HG02840 (cell line): ENCODE results near the gene MXRA7.
"Not testable (repeated sequence)": the region's sequence is repeated elsewhere in the genome, so short reads cannot be mapped to it uniquely, and the experiment has no call there.

Experiments used
- ATAC-seq: cut with Tn5 transposase; IDR thresholded peaks from one replicate; pipeline ENCODE4 v1.9.1; 2021; ENCODE audit warnings: mild to moderate bottlenecking, moderate library complexity, moderate number of reproducible peaks; ENCODE audit not compliant: unreplicated experiment, low FRiP score

MXRA7 gene

DNA sequence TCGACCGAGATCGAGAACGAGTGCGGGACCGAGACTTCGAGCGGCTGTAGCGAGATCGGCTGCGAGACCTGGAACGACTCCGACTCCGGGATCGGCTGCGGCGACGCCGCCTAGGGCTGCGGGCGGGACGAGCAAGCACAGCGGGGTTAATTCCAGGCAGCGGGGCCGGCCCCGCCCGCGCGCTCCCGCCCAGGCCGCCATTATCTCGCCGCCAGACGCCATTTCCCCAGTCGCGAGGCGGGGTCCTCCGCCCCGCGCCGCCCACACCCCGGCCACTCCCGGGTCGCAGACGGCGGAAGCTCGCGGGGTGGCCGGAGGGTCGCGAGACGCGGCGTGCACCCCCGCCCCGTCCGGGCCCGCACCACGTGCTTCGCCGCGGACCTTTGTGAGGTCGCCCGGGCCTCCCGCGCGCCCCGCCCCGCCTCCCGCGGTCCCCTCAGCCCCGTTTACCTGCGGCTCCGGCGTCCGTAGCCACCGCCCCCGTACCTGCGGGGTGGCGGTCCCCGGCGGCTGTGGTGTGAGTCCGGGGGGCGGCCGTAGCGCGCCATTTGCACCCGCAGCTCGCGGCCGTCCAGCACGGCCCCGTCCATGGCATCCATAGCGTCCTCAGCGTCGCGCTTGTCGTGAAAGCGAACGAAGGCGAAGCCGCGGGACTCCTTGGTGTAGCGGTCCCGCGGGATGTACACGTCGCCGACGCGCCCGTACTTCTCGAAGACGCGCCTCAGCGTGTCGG lies 25.8 kb upstream of the MXRA7 start:
- peak; percentile 11 for ATAC-seq

DNA sequence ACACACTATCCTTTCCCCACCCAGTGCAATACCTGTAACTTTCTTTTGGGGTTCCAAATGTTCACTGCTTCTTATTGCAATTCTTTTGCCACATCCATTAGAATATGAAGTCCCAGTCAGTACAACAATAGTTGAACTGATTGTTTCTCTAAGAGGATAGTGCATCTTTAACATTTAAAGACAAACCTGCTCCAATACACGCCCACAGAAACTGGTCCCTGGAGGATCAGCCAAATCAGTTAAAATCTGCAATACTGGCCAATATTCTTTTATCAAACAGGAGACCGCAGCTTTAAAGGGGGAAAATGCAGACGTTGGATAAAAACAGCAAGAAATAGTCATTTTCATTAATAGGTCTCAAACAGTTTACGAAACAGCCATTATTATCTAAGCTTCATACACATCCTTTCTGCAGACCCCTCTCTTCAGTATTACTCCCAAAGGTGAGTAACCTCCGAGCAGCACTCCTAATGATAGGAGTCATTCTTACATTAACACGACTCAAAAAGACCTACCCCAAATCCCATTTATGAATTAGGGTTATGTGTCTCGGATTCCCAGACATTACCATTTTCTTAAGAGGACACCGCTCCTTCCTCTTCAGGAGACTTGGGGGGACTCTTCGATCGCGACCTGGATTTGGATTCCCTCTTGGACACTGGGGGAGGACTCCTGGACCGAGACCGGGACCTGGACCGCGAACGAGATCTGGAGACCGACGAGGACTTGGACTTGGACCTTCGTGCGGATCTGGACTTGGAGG lies 25.0 kb upstream of the MXRA7 start:
- no peak for ATAC-seq

DNA sequence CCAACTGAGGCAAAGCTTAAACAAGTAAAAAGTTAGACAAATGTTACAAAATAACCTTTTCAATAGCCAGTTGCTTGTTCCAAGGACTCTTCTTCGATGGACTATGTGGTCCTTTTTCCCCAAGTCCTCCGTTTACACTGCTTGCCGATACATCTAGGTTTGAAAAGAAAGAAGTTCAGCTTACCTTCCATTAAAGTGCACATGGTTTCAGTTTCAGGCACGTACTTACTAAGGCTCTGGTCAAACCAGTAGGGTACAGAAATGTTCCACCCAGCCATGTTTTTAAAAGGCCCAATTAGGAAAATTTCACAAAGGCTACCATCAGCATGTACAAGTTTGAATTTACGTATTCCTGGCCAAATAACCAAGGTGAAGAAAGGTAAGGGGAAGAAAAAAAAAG lies 24.2 kb upstream of the MXRA7 start:
- no peak for ATAC-seq

DNA sequence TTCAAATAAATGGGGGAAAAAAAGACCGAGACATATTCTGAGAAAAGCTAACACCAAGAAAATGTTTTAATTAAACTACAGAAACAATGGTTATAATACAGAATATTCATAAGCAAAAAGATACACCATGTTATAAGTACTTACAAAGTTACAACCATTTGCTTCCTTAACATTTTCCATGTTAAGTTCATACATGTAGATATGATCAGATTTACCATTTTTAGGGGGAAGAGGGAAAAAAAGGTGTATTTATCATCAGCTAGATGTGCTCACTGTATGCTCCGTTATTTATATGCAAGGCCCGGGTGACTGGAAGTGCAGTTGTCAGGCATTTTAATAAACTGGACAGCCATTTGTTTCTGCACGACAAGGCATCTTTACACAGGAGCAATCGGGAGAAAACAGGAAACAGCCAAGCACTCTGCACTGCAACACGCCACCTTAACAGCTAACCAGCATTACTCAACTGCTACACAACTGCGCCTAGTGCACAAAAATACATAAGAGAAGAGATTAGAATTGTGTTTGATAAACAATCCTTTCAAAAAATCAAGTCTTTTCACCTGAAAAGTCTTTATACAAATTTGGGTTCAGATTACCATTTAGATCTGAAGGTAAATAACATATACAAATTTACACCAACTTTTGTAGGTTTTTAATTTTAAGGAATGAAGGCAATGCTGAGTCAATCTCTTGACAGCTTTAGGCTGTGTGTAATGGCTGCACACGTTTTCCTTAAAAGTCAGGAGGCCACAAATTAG lies 23.5 kb upstream of the MXRA7 start:
- ATAC-seq, result no peak

DNA sequence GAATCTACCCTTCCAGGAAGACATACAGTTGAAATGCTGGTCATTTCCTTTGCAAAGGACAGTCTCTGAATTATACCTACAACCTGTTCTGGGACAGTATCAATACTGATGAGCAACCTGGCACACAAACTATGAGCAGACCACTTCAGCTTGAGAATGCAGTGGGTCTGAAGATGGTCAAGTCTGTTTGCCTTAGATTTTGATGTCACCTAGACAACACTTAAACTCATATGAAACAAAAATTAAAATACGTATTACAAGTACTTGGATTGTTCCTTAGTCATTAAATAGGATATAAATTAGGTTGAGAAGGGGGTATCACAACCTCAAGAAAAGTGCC lies 22.8 kb upstream of the MXRA7 start:
- ATAC-seq, result no peak

DNA sequence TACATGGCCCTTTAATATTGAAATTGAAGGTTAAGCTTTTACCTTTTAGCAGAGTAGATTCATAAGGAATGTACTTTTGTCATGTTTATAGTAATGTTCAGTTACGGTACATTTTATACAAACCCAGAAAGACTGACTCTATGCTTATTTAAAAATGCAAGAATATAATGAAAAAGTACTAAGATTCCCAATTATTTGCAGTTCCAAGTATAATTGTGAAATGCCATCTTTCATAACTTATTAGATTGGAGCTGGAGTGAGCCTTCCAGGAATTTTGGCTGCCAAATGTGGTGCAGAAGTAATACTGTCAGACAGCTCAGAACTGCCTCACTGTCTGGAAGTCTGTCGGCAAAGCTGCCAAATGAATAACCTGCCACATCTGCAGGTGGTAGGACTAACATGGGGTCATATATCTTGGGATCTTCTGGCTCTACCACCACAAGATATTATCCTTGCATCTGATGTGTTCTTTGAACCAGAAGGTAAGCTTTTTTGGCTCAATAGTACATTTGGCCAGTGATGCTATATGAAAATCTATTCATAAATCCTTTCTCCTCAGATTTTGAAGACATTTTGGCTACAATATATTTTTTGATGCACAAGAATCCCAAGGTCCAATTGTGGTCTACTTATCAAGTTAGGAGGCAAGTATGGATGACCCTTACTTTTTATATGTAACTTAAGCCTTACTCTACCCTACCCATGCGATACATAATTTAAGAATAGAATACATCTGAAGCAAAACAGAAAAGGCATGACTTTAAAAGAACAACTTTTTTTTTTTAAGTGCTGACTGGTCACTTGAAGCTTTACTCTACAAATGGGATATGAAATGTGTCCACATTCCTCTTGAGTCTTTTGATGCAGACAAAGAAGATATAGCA lies 22.2 kb upstream of the MXRA7 start:
- ATAC-seq, result no peak

DNA sequence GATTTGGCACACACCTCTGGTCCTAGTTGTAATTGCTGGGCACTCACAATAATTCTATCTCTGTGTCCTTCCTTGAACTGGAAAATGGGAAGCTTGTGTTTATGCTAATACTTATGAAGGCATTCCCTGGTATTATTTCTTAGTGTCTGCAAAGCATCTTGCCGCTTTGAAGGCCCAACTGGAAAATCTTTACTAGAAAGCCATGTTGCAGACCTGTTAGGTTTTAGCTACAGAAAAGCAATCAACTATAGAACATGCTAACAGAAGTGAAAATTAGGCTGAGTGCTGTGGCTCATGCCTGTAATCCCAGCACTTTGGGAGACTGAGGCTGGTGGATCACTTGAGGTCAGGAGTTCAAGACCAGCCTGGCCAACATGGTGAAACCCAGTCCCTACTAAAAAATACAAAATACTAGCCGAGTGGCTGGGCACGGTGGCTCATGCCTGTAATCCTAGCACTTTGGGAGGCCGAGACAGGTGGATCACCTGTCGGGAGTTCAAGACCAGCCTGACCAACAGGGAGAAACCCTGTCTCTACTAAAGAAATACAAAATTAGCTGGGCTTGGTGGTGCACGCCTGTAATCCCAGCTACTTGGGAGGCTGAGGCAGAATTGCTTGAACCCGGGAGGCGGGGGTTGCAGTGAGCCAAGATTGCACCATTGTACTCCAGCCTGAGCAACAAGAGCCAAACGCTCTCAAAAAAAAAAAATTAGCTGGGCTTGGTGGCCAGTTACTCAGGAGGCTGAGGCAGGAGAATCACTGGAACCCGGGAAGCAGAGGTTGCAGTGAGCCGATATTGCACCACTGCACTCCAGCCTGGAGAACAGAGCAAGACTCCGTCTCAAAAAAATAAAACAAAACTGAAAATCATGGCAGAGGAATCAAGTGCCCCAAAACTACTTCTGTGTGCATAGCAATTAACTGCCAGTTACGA lies 21.3 kb upstream of the MXRA7 start:
- ATAC-seq, result not testable (repeated sequence)

DNA sequence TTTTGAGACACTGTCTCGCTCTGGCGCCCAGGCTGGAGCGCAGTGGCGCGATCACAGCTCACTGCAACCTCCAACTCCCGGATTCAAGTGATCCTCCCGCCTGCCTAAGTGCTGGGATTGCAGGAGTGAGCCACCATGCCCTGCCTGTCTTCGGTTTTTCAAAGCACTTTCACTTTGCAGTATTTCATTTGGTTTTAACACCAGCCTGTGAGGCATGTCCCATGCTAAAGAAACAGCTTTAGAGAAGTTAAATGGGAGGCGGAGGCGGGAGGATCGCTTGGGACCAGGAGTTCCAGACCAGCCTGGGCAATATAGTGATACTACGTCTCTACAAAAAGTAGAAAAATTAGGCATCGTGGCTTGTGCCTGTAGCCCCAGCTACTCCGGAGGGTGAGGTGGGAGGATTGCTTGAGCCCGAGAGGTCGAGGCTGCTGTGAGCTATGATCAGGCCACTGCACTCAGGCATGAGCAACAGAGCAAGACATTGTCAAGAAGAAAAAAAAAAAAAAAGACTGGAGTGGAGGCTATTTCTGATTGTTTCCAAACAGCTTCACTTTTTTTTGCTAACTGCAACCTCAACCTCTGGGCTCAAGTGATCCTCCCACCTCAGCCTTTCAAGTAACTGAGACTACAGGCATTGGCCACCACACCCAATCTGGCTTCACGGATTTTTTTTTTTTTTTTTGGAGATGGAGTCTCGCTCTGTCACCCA lies 17.1 kb upstream of the MXRA7 start:
- ATAC-seq, result no peak

DNA sequence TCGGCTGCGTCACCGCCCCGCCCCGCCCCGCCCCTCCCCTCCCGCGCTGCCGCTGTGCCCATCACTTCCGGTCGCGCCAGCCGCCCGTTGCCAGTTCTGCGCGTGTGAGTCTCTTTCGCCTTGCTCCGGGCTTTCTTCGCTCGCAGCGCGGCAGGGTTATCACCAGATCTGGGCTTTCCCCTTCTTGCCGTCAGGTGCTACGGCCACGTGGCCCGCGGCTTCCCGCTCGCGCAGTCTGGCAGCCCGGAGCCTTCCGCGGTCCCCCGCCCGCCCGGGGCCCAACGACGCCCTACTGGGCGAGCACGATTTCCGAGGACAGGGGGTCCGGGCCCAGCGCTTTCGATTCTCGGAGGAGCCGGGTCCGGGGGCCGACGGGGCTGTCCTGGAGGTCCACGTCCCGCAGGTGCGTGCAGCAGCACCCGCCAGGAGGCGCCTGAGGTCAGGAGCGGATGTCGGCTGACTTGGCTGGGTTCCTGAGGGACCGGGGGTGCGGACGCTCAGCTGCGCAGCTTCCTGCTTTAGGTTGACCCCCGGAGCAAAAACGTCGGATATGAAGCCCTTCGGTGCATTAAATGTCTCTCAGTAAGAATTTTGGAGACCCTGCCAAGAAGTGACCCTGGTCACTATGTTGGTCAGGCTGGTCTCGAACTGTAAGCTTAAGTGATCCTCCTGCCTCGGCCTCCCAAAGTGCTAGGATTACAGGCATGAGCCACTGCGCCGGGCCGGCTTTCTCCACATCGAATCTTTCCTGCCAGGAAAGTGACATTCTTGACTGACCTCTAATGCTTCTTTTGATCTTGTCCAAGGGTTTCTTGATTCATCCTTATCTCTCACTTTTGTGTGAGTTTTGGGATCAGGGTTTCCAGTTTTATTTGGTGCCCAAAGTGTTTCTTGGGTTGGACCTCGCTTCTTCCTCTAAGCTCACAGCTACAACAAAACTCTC lies 16.3 kb upstream of the MXRA7 start, which contains the start of gene METTL23:
Gene METTL23 (plus strand): TSS at position 64 of the 943 bp plus-strand sequence. CDS start 2,872 bp downstream, outside the sequence.
- ATAC-seq, result peak; percentile 42

DNA sequence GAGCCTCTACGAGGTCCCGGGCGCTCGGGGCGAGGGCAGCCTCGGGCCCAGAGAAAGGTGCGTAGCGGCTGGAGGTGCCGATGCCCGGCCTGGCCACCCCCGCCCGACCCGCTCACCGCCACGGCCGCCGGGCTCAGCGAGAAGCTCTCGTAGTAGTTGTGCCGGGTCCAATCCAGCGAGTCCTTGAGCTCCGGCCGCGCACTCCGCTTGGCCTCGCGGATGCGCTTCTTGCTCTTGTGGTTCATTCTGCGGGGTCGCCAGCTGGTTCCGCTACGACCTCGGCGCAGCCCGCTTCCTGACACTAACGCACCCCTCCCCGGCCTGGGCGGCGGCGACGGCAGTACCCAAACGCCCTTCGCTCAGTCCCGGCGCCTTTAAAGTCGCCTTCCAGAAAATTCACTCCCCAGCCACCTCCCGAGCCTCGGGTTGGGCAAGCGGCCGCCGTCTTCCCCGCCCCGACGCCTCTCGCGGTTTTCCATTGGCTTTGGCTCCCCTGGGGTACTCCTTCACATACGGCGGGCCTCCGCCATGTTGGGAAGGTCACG lies 15.5 kb upstream of the MXRA7 start, which contains the start of gene JMJD6:
Gene JMJD6 (minus strand): TSS at position 376 of the 545 bp plus-strand sequence. CDS start 131 bp downstream, at position 245.
- ATAC-seq, result peak; percentile 81

DNA sequence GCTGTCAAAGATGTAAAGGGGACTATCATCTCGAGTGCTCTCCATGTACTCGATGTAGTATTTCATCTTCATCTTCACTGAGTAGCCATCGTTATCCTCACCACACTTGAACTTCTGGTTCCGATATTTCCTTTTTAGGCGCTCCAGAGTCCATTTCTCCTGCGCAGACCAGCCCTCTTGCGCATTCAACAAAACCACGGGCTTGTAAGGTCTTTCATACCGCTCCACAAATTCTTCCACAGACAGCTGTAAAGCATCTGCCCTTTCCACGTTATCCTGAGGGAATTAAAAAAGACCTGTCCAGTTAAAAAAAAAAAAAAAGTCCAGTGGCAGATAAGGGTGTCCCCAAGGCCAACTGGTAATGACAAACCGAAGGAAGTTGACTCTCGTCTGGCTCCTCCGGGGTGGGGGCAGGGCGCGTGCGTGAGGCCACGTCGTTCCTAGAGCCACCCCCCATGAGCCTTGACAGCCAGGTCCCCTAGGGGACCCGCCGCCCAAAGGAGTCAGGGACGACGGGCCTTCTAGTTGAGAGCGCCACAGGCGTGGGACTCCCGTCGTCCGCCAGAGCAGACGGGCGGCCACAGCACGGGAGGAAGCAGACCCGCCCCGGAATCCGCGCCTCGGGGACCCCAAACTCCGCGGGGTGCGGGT lies 14.9 kb upstream of the MXRA7 start:
- peak; percentile 11 for ATAC-seq

DNA sequence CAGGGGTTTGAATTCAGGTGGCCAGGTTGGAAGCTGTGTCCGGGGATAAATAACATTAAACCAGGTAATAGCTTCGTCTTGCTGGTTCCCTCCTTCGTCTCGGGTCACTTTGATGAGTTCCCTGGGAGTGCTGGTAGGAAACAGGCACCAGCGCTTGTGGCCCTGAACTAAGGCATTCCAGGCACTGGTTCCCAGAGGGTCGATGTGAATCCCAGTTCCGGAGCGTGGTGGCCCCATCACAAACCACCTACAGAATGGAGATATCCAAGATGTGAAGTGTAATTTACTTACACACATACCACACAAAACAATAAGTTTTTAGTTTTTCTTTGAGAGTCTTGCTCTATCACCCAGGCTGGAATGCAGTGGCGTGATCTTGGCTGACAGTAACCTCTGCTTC lies 13.0 kb upstream of the MXRA7 start:
- no peak for ATAC-seq

DNA sequence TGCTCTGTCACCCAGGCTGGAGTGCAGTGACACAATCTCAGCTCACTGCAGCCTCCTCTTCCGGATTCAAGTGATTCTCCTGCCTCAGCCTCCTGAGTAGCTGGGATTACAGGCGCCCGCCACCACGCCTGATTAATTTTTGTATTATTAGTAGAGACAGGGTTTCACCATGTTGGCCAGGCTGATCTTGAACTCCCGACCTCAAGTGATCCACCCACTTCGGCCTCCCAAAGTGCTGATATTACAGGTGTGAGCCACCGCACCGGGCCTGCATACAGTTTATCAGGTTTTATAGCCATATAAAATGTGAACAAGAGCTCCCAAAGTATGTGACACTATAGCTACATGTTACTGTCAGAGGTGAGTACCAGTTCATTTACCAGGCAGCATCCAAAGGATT lies 12.2 kb upstream of the MXRA7 start:
- ATAC-seq, result not testable (repeated sequence)

DNA sequence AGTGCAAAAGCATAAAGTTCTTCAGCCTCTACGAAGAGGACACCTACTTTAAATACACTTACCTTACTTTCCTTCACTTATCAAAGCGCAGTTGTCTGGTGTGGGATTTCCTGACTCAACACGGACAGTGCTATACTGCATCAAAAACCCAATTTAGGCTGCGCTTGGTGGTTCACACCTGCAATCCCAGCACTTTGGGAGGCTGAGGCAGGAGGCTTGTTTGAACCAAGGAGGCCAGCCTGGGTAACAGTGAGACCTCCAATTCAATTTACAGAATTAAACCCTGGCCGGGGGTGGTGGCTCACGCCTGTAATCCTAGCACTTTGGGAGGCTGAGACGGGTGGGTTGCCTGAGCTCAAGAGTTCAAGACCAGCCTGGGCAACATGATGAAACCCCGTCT lies 11.5 kb upstream of the MXRA7 start:
- no peak for ATAC-seq

DNA sequence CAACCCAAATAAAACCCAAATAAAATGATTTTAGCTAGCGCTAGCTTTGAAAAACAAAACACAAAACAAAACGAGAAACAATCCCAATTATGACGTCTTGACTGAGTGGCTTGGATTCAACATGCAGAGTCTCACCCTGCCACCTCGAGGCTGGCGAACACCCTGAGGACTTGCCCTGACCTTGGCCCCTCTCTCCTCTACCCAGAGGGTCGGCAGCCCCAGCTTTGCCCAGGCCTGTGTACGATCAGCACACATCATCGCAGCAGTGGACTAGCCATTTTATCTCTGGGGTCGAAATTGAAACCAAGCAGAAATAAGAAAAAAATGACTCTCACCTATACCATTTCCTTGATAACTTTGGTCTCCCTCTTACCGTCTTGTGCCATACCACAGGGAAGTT lies 10.7 kb upstream of the MXRA7 start:
- no peak for ATAC-seq

DNA sequence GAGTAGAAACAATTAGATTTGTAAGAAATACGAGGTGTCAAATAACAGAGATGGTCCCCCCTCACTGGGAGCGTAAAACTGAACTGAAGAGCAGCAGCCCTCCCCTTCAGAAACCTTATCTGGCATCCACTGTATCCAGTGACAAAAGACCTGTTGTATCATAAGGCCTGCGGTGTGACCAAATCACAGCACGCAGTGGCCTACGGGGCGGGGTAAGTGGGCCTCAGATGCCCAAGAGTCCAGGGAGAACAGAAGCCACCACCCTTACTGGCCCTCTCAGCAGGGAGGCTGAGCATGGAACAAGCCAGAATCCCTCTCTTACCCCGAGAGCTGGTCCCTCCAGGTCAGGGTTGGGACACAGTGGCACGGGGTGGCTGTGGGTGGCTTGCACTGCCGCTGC lies 10.2 kb upstream of the MXRA7 start:
- no peak for ATAC-seq

DNA sequence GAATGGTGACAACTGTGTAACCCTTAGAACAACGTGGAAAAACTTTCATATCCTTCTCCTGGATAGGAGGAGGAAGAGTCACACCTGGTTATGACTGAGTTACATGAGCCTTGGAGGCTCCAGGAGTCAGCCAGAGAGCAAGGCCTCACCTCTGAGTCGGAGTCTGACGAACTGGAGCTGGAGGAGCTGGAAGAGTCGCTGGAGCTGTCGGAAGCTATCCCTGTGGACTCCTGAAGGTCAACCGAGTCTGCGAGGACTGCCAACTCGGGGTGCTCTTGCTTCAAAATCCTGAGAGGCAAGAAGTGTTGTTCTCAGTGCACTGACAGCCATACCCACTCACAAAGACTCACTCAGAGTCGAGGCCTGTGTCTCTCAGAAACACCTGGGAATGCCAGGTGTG lies 9.4 kb upstream of the MXRA7 start:
- ATAC-seq, result no peak
